Measurements from ENCODE around the gene CYP4B1.
"Not testable (repeated sequence)": the region's sequence is repeated elsewhere in the genome, so short reads cannot be mapped to it uniquely, and the experiment has no call there.

The CYP4B1 gene

GRCh38 chr1:46816930-46817329 is 18.1 kb downstream of the CYP4B1 start:
- DNase-seq: no peak
- no peak for ATAC-seq

DNA sequence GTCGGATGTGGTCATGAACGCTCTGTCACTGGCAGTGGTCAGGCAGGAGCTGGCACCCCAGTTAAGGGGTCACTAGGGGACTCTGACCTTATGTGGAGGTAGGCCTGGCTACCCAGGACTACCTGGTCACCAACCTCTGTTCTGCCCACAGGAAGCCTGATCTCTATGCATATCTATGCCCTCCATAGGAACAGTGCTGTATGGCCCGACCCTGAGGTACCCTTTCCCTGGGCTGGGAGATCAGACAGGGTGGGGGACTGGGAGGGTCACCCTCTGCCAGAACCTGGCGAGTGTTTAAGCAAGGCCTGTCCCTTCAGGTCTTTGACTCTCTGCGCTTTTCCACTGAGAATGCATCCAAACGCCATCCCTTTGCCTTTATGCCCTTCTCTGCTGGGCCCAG is 19.0 kb downstream of the CYP4B1 start:
- no peak for DNase-seq
- no peak for ATAC-seq

- no peak for DNase-seq
- no peak for ATAC-seq
These were observed 19.7 kb downstream of the CYP4B1 start for GRCh38 chr1:46818591-46818990.

- no peak for DNase-seq
- no peak for ATAC-seq
These were observed 20.5 kb downstream of the CYP4B1 start for GRCh38 chr1:46819335-46819734.

DNA sequence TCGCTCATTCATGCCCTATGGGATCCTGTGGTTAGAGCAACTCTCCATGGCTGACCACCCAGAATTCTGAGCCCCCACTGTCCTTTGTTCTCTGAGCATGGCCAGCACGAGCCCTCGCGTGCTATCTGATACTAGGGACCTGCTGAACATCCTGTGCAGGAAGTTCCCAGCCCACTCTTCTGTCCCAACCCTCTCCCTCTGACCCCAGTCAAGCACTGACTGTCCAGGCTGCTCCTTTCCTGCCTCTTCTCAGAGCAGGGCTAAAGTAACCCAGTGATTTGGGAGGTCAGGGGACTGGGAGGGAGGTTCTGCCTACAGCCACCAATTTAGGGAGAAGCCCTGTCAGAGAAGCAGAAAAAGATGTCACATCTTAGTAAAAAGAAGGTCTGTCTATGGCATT is 21.2 kb downstream of the CYP4B1 start:
- ATAC-seq (no peak), DNase-seq (no peak)

- ATAC-seq (no peak), DNase-seq (no peak)
These were observed 21.8 kb downstream of the CYP4B1 start for GRCh38 chr1:46820560-46821060.

- ATAC-seq (no peak), DNase-seq (no peak)
These were observed 23.5 kb downstream of the CYP4B1 start for GRCh38 chr1:46822248-46822826.

GRCh38 chr1:46823151-46823550 is 24.3 kb downstream of the CYP4B1 start:
- DNase-seq (no peak), ATAC-seq (no peak)

DNA sequence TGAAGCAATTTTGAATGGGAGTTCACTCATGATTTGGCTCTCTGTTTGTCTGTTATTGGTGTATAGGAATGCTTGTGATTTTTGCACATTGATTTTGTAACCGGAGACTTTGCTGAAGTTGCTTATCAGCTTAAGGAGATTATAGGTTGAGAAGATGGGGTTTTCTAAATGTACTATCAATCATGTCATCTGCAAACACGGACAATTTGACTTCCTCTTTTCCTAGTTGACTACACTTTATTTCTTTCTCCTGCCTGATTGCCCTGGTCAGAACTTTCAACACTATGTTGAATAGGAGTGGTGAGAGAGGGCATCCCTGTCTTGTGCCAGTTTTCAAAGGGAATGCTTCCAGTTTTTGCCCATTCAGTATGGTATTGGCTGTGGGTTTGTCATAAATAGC is 28.0 kb downstream of the CYP4B1 start:
- ATAC-seq, DNase-seq: not testable (repeated sequence)

GRCh38 chr1:46830665-46831322 is 31.9 kb downstream of the CYP4B1 start:
- ATAC-seq: no peak
- DNase-seq: no peak

GRCh38 chr1:46835469-46835868 is 36.6 kb downstream of the CYP4B1 start:
- not testable (repeated sequence) for DNase-seq, ATAC-seq

GRCh38 chr1:46846386-46846785 is 47.5 kb downstream of the CYP4B1 start:
- DNase-seq, ATAC-seq: not testable (repeated sequence)

DNA sequence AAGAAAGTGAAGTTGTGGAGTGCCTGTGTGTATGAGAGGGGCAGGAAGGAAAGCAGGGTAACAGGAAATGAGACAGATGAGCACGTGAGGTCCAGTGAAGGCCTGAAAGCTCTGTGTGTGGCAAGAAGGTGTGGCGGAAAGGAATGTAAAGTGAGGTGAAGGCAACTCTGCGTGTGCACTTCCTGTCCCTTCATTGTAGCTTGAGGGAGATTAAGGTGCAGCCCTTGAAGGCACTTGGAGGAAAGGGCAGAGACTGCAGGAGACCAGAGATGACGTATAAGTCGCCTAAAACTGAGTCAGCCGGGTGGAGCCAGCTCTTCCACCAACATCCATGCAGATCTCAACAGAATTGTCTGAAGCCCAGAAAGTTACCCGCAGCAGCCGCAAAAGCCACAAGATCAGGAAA is 58.8 kb downstream of the CYP4B1 start:
- ATAC-seq, DNase-seq: not testable (repeated sequence)

DNA sequence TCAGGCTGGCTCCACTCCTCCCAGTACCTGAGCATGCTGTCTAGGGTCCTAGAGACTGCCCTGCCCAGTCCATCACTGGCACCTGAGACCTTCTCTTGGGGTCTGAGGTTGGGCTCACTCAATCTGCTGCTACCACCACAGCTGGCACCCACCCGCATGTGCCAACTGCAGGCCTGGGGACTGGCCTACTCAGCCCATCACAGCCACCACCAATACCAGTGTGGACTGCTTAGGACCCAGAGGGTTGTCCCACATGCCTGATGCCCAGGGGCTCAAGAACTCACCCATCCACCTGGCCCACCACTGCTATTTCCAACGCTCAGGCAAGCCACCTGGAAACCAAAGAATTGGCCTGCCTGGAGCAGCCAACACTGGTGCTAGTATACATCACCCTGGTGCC is 63.5 kb downstream of the CYP4B1 start:
- DNase-seq (no peak), ATAC-seq (no peak)
